ENCODE data around the gene VENTX. TPM values are rescaled to one million over a fixed set of nuclear protein-coding genes. Genes with fewer than 3 reads are reported as not detected.

VENTX gene
- total RNA-seq, 1 experiment from 2014 or later, result not detected

GRCh38 chr10:133271521-133272300, 34.1 kb downstream of the VENTX start:
- Histone ChIP-seq H3K9me3 (ENCODE audit: low read length) (no peaks in the 10 kb centered on the region), H4K20me1 (ENCODE audit: low read length) (no peaks in the 10 kb centered on the region), H3K27ac (ENCODE audit: low read length) (no peak overlapping the region), H3K9me2 (replicated peaks; ENCODE audit: low read length) (no peaks in the 10 kb centered on the region), H2AFZ (ENCODE audit: low read length) (no peak overlapping the region), H3K4me2 (ENCODE audit: low read length) (no peak overlapping the region), H3K27me3 (ENCODE audit: low read length) (no peaks in the 10 kb centered on the region), H3K36me3 (ENCODE audit: low read depth, low read length) (peaks cover 5% of the 10 kb centered on the region; the same call in 1 of the 2 replicates), H3K4me1 (ENCODE audit: insufficient read depth, low read length) (peaks cover 18% of the 10 kb centered on the region), H3K79me2 (ENCODE audit: low read length) (peaks cover 32% of the 10 kb centered on the region), H3K9ac (ENCODE audit: low read length) (no peak overlapping the region), H3F3A (ENCODE audit: low read length, unreplicated experiment) (no peaks in the 10 kb centered on the region), H3K4me3 (ENCODE audit: low read length) (no peak overlapping the region)
- intact Hi-C loops (cut with micrococcal nuclease), result no loop called here
- BruUV-seq (replicated peaks), result no TSS peak
- ChIA-PET CTCF (no interaction called here), POLR2A (ENCODE audit: unreplicated experiment) (no interaction called here)
- DNase-seq (no peak), ATAC-seq (no peak)
- no peak for TF ChIP-seq EZH2phosphoT487 (IDR thresholded peaks at IDR 0.05; ENCODE audit: borderline replicate concordance, low read length)
- TF ChIP-seq CTCF (conservative IDR thresholded peaks at IDR 0.05; ENCODE audit: low read depth, low read length), result no peak
- TF ChIP-seq EZH2 (IDR thresholded peaks at IDR 0.05; ENCODE audit: low read length, unreplicated experiment), result no peak

- ChIA-PET CTCF (no interaction called here), POLR2A (ENCODE audit: unreplicated experiment) (no interaction called here)
- intact Hi-C loops (cut with micrococcal nuclease), result no loop called here
- H3K79me2 ChIP-seq (ENCODE audit: low read length), result peaks cover 32% of the 10 kb centered on the region
- H3K36me3 ChIP-seq (ENCODE audit: low read depth, low read length), result peaks cover 5% of the 10 kb centered on the region; the same call in 1 of the 2 replicates
- no peak for DNase-seq
- no peak overlapping the region for H3K4me3 ChIP-seq (ENCODE audit: low read length)
- H4K20me1 ChIP-seq (ENCODE audit: low read length), result no peaks in the 10 kb centered on the region
- no peaks in the 10 kb centered on the region for H3K9me3 ChIP-seq (ENCODE audit: low read length)
- no peak for ATAC-seq
- H3K4me2 ChIP-seq (ENCODE audit: low read length), result no peak overlapping the region
- no peaks in the 10 kb centered on the region for H3F3A ChIP-seq (ENCODE audit: low read length, unreplicated experiment)
- no peak overlapping the region for H3K27ac ChIP-seq (ENCODE audit: low read length)
- no TSS peak for BruUV-seq (replicated peaks)
- no peaks in the 10 kb centered on the region for H3K9me2 ChIP-seq (replicated peaks; ENCODE audit: low read length)
- H2AFZ ChIP-seq (ENCODE audit: low read length), result no peak overlapping the region
- no peak for TF ChIP-seq CTCF (conservative IDR thresholded peaks at IDR 0.05; ENCODE audit: low read depth, low read length)
- TF ChIP-seq EZH2phosphoT487 (IDR thresholded peaks at IDR 0.05; ENCODE audit: borderline replicate concordance, low read length), result no peak
- TF ChIP-seq EZH2 (IDR thresholded peaks at IDR 0.05; ENCODE audit: low read length, unreplicated experiment), result no peak
- no peak overlapping the region for H3K9ac ChIP-seq (ENCODE audit: low read length)
- peaks cover 24% of the 10 kb centered on the region for H3K4me1 ChIP-seq (ENCODE audit: insufficient read depth, low read length)
- H3K27me3 ChIP-seq (ENCODE audit: low read length), result no peaks in the 10 kb centered on the region
These were observed 34.8 kb downstream of the VENTX start for GRCh38 chr10:133272301-133272963.

GRCh38 chr10:133272964-133273420, 35.3 kb downstream of the VENTX start:
- H3K9me2 ChIP-seq (replicated peaks; ENCODE audit: low read length), result no peaks in the 10 kb centered on the region
- H3F3A ChIP-seq (ENCODE audit: low read length, unreplicated experiment), result peaks cover under 1% of the 10 kb centered on the region
- H3K79me2 ChIP-seq (ENCODE audit: low read length), result peaks cover 32% of the 10 kb centered on the region
- intact Hi-C loops (cut with micrococcal nuclease), result no loop called here
- peaks cover 30% of the 10 kb centered on the region for H3K4me1 ChIP-seq (ENCODE audit: insufficient read depth, low read length)
- ChIA-PET CTCF (no interaction called here), POLR2A (ENCODE audit: unreplicated experiment) (no interaction called here)
- no peaks in the 10 kb centered on the region for H3K9me3 ChIP-seq (ENCODE audit: low read length)
- TF ChIP-seq CTCF (conservative IDR thresholded peaks at IDR 0.05; ENCODE audit: low read depth, low read length), result no peak
- TF ChIP-seq EZH2phosphoT487 (IDR thresholded peaks at IDR 0.05; ENCODE audit: borderline replicate concordance, low read length), result no peak
- no peak for TF ChIP-seq EZH2 (IDR thresholded peaks at IDR 0.05; ENCODE audit: low read length, unreplicated experiment)
- no peaks in the 10 kb centered on the region for H4K20me1 ChIP-seq (ENCODE audit: low read length)
- BruUV-seq (replicated peaks), result no TSS peak
- no peak overlapping the region for H3K27ac ChIP-seq (ENCODE audit: low read length)
- no peak for ATAC-seq
- H3K27me3 ChIP-seq (ENCODE audit: low read length), result no peaks in the 10 kb centered on the region
- no peak for DNase-seq
- peaks cover 5% of the 10 kb centered on the region; the same call in 1 of the 2 replicates for H3K36me3 ChIP-seq (ENCODE audit: low read depth, low read length)
- H3K4me2 ChIP-seq (ENCODE audit: low read length), result no peak overlapping the region
- no peak overlapping the region for H2AFZ ChIP-seq (ENCODE audit: low read length)
- H3K4me3 ChIP-seq (ENCODE audit: low read length), result no peak overlapping the region
- H3K9ac ChIP-seq (ENCODE audit: low read length), result no peak overlapping the region

Measured in PC-3 (cell line).